ENCODE data around the gene CDK14.

CDK14 gene

GRCh38 chr7:90856351-90857070 lies 260.4 kb downstream of the CDK14 start:
- DNase-seq, result no peak

DNA sequence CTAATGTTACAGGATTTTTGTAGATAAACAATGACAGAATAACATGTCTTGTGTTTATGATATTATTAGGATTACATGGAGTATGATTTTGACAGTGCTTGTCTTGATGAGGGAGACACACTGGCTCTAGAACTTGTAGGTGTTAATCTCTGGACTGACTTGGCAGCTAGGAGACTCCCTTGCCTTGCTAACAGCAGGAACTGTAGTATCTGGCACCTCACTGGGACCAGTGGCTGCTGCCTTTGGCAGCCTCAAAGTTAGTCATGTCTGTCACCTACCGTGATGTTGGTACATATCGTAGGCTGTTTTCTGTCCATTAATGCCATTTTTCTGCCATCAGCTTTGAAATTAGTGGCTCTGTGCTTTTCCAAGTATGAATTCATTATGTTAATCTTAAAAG lies 261.5 kb downstream of the CDK14 start:
- no peak for DNase-seq

DNA sequence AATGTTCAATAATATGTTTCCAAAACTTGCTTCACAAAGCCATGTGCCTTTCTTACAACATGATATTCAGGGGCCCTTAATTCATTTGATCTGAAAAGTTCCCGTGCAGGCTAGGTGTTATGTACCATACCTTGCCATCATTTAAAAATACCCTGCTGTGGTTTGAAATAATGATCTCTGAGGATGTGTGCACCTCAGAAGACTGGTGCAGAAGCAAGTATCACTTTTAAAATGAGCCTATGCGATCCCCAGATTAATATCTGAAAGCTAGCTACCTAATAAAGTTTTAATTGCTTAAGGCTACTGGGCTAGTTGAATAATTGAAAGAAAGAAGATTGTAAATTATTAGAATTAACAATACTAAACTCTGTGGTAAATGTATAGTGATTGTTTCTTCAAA lies 262.4 kb downstream of the CDK14 start:
- DNase-seq, result no peak

DNA sequence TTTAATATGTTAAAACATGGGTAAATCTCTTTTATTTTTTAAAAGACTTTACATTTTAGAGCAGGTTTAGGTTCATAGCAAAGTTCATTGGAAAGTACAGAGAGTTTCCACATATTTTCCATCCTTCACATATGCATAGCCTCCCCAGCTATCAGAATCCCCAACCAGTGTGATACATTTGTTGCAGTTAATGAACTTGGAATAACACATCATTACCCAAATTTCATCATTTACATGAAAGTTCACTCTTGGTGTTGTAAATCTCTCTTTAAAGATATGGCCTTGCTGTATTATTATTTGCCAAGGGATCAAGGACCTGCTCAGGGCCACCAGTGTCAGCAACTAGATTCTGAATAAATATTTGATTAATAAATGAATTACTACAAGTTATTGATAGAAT lies 263.4 kb downstream of the CDK14 start:
- DNase-seq, result no peak

DNA sequence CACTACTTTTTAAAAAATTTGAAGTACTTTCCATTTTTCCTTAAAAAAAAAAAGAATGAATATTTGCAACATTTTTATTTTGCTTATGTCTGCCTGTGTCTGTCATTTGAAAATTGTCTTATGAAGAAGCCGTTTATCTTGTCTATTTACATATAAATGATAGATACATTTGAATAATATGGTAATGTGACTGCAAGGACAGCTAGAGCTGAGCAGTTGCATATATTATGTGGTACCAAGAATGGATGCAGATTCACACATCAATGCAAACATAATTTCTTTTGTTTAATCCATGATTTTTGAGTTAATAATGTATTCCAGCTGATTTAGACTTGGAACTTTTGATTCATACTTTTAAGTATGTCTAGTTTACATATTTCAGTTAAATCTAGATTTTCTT lies 268.0 kb downstream of the CDK14 start:
- DNase-seq, result no peak

- DNase-seq, result no peak
Measured at GRCh38 chr7:90869335-90869734, 273.2 kb downstream of the CDK14 start.

GRCh38 chr7:90876701-90877100 lies 280.6 kb downstream of the CDK14 start:
- DNase-seq, result no peak

GRCh38 chr7:90877201-90877600 lies 281.1 kb downstream of the CDK14 start:
- DNase-seq, result no peak

DNA sequence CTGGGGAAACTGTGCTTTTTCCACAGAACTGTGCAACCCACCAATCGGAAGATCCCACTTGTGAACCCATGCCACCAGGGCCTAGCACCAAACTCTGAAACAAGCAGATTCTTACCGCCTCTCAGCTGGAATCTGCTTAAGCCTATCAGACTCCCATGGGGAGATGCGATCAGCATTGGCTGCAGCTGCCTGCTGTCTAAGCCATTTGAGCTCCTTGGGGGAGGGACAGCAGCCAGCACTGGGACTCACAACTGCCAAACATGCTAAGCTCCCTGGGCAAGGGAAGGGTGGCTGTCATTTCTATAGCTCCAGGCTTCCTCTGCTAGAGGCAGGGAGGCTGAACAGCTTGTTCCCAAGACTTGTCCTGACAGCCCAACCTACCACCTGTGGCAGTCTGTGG lies 283.8 kb downstream of the CDK14 start:
- no peak for DNase-seq

GRCh38 chr7:90886416-90886815 lies 290.3 kb downstream of the CDK14 start:
- DNase-seq, result no peak

DNA sequence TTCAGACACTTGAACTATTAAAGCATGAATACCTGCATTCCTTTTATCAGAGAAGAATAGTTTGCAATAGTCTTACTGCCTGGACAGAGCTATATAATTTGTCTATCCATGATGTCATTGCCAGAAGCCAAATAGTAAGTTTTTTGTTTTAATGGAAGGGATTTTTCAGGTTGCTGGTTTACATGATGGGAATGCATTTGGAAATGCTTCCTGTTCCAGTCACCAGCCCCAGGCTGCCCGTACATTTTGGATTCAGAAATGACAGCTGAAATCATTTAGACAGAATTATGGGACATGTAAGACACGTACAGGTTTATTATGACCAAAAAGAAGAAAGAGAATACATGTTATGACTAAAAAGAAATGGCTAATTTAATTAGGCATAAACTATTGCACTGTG lies 293.1 kb downstream of the CDK14 start:
- no peak for DNase-seq

GRCh38 chr7:90889644-90890043 lies 293.5 kb downstream of the CDK14 start:
- no peak for DNase-seq

GRCh38 chr7:90891529-90891928 lies 295.4 kb downstream of the CDK14 start:
- no peak for DNase-seq

DNA sequence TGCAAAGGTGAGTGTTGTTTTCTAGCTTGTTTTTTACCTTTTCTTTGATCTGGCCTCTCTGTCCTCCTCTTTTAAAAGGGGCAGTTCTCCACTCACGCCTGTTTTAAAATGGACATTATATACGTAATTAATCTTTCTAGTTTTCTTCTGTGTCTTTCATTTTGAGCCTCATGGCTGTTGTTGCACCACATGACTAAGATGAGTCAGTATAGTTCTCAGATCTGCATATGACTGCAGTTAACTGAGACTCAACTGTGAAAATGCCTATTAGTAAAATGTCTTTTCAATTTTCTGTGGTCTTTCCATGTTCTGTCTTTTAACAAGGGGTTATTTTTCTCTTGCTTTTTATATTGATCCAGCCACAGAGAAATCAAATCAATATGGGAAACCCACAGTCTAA lies 296.1 kb downstream of the CDK14 start:
- no peak for DNase-seq

DNA sequence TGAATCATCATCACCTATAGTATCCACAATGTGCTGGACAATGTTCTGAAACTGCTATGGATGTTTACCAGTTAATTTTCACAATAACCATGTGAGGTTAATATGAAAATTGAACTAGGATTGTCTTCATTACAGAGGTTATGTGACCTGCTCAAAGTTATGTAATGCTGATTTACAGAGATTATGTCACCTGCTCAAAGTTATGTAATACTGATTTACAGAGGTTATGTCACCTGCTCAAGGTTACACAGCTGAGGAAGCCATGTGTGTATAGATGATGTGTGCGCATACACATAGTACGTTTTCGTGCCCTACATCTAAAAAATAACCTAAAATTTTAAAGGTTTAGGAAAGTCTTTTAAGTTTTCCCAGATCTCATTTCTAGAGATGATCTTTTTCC lies 298.0 kb downstream of the CDK14 start:
- DNase-seq, result no peak

DNA sequence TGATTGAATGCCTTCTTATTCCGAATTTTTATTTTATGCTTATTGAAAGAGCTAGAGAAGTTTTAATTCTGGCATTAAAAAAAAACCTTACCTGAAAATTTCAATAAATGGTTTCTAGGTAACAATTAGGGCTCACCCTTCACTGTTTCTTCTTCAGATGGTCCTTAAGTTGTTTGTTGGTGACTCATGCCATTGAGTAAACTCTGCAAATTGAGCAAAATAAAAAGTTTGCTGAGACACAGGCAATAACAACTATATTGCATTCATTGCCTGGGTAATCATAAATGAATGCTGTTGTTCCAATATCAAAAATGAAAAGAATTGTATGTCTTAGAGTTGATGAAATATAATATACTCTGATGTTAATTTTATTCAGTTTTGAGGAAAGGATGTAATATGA lies 300.3 kb downstream of the CDK14 start:
- no peak for DNase-seq

GRCh38 chr7:90897961-90898469 lies 301.9 kb downstream of the CDK14 start:
- DNase-seq, result no peak

GRCh38 chr7:90900628-90901356 lies 304.7 kb downstream of the CDK14 start:
- DNase-seq, result no peak

- DNase-seq, result no peak
Measured at GRCh38 chr7:90903841-90904240, 307.7 kb downstream of the CDK14 start.

DNA sequence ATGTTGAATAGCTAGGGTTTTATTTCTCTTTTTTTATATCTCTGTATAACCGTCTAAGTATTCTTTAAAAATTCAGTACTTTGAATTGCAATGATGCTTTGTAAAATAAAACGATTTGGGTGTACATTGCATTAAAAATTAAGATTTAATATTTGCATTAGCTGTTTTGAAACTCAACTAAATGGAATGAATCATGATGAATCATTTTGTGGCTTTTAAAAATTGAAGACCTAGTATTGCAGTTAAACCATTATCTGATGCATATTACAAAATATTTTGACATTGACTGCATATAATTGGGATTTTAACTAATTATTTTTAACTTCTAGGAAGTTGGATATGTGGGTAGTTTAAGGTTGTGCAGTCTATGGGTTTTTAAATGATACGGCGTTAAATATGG lies 314.0 kb downstream of the CDK14 start:
- no peak for DNase-seq

DNA sequence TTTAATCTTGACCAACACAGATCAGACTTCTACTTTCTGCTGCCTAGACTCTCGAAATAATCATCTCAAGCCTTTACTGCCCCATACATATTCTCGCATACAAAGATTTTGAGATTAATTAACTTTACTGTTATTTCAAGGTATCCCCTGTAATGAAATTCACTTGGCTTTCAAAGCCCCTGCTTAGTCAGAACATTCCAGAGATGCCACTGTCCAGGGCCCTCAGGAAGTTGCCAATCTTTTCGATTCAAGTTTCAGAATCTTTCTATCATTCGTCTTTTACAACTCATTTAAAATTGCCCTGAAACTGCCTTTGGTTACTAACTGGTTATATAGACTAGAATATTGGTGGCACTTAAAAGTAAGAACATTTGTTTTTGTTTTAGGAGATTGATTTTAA lies 320.2 kb downstream of the CDK14 start:
- no peak for DNase-seq

DNA sequence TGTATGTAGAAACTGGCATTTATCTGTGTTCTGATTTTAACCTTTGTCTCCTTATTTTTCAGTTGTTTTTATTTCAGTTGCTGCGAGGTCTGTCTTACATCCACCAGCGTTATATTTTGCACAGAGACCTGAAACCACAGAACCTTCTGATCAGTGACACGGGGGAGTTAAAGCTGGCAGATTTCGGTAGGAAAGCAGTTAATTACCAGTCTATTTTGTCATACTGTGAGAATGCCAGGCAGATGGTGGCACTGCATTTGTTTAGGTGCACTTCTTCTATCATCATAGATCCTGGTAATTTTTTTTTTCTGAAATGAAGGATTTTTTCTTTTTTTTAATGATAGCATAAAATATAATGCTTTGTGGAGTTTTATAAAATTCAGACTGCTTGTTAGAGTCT lies 321.4 kb downstream of the CDK14 start:
- no peak for DNase-seq

- DNase-seq, result no peak
Measured at GRCh38 chr7:90918303-90918702, 322.2 kb downstream of the CDK14 start.

DNA sequence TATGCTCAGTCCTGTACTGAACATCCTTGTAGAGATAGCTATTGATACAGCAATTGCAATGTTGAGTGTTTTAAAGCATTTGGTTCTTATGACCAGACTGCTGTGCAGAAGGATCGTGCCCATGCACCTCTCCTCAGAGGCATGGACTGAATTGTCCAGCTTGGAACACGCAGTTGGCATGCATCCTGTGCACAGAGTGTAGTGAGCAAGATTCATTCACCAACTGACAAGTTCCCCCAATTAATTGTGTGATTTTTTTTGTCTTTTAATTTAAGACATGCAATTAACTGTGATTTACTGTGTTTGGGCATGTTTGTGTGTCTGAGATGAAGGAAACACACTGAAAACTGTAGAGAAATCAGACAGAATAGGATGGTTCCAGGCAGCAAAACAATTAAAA lies 323.7 kb downstream of the CDK14 start:
- DNase-seq, result no peak

DNA sequence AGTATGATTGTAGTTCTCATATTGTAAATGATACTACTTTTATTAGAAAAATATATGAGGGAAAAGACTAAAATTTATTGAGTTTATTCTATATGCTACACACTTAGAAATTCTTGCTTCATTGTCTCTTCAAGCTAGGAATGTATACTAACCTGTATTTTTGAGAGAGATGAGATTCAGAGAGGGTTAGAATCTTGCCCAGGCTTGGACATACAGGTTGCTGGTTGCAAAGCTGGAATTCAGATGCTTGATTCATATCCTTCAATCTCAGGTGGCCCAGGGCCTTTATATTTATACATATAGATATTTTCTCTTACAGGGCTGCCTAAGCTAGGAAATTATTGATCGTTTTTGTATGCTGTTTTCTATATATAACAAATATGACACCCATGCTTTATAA lies 324.2 kb downstream of the CDK14 start:
- DNase-seq, result no peak

Data from NCI-H2081 treated with DMSO at 0.1 percent for 48 hours (cell line).